Nephron progenitor cell (in vitro differentiated cells): ENCODE results near the gene OSBPL2.

Experiments
- DNase-seq: peaks from one replicate; pipeline ENCODE4 v3.0.0; 2021
- H3K27ac Mint-ChIP-seq: 2 replicates; pipeline ENCODE4 v1.8.0; 2021; ENCODE audit warnings: mild to moderate bottlenecking, moderate library complexity, mixed read lengths
- H3K27me3 Mint-ChIP-seq: 2 replicates; pipeline ENCODE4 v1.8.0; 2021; ENCODE audit warnings: mild to moderate bottlenecking, low read depth, mixed read lengths; ENCODE audit not compliant: poor library complexity
- H3K36me3 Mint-ChIP-seq: 2 replicates; pipeline ENCODE4 v1.8.0; 2021; ENCODE audit warnings: low read depth, mixed read lengths
- H3K4me1 Mint-ChIP-seq: 2 replicates; pipeline ENCODE4 v1.8.0; 2021; ENCODE audit warnings: mixed read lengths
- H3K4me3 Mint-ChIP-seq: 2 replicates; pipeline ENCODE4 v1.8.0; 2021; ENCODE audit warnings: mild to moderate bottlenecking, moderate library complexity, mixed read lengths
- H3K9me3 Mint-ChIP-seq: 2 replicates; pipeline ENCODE4 v1.8.0; 2021; ENCODE audit warnings: mild to moderate bottlenecking, moderate library complexity, mixed read lengths
- TF ChIP-seq, protein P1 (sequence below): fragments of 200-600 bp; sonication (generic); IDR thresholded peaks from 2 replicates; pipeline ENCODE4 v1.5.0; 2021; ENCODE audit warnings: antibody characterized with exemption

Gene OSBPL2

DNA sequence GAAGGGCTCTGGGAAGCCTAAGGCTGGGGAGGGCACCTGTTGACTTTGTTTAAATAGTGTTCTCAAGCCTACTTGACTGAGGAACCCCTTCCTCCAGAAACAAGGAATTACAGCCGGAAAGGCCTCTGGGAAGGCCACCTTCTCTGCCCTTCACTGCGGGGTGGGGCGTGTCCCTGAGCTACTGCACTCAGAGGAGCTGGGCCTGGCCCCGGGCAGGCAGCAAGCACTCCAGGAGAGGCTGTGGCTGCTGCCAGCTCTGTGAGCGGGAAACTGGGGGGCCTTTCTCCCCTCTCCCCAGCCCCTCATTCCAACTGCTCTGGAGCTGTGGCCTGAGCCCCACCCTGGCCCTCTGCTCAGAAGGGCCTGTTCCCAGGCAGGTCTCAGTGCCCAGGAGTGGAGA, 4.0 kb upstream of the OSBPL2 start:
- Mint-ChIP-seq H3K9me3 (no peaks in the 10 kb centered on the region), H3K4me3 (no peak overlapping the region), H3K27ac (no peak overlapping the region), H3K4me1 (peaks cover 33% of the 10 kb centered on the region), H3K27me3 (peaks cover 3% of the 10 kb centered on the region), H3K36me3 (no peaks in the 10 kb centered on the region)
- TF ChIP-seq, protein P1, sequence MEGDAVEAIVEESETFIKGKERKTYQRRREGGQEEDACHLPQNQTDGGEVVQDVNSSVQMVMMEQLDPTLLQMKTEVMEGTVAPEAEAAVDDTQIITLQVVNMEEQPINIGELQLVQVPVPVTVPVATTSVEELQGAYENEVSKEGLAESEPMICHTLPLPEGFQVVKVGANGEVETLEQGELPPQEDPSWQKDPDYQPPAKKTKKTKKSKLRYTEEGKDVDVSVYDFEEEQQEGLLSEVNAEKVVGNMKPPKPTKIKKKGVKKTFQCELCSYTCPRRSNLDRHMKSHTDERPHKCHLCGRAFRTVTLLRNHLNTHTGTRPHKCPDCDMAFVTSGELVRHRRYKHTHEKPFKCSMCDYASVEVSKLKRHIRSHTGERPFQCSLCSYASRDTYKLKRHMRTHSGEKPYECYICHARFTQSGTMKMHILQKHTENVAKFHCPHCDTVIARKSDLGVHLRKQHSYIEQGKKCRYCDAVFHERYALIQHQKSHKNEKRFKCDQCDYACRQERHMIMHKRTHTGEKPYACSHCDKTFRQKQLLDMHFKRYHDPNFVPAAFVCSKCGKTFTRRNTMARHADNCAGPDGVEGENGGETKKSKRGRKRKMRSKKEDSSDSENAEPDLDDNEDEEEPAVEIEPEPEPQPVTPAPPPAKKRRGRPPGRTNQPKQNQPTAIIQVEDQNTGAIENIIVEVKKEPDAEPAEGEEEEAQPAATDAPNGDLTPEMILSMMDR = no peak
- no peak for DNase-seq

DNA sequence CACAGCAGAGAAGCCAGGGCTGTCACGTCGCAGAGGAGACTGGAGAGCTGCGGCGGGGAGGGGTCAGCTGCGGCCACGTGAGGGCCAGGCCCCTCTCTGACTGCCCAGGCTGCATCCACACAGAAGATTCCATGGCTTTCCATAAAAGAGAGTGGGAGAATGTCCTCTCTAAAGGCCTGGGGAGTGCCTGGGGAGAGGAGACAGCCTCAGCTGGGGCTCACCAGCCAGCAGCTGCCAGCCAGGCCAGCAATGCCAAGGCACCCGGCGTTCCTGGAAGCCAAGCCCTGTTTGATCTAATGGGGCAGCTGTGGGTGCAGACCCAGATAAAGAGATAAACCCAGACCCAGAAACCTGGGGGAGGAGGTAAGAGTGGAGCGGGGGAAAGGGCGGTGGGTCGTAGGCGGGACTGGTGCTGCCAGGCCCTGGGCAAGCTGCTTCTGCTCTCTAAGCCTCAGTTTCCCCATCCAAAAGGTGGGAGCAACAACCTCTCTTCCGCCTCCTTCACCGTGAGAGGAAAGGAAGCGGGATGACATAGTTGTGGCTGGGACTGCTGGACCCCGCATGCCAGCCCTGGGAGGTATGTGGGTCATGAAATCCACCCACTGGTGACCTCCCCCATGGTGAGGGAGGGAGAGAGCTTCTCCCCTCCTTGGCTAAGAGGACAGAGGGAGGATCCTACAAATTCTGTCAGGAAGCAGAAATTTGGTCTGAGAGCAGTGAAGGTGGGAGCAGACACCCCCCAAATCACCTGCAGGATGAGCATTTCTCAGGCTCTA, 3.1 kb upstream of the OSBPL2 start:
- TF ChIP-seq, protein P1 = no peak
- no peak overlapping the region for H3K27ac Mint-ChIP-seq
- H3K9me3 Mint-ChIP-seq = no peaks in the 10 kb centered on the region
- H3K36me3 Mint-ChIP-seq = no peaks in the 10 kb centered on the region
- no peak overlapping the region for H3K4me3 Mint-ChIP-seq
- no peak for DNase-seq
- H3K27me3 Mint-ChIP-seq = peaks cover 3% of the 10 kb centered on the region
- peaks cover 39% of the 10 kb centered on the region for H3K4me1 Mint-ChIP-seq

DNA sequence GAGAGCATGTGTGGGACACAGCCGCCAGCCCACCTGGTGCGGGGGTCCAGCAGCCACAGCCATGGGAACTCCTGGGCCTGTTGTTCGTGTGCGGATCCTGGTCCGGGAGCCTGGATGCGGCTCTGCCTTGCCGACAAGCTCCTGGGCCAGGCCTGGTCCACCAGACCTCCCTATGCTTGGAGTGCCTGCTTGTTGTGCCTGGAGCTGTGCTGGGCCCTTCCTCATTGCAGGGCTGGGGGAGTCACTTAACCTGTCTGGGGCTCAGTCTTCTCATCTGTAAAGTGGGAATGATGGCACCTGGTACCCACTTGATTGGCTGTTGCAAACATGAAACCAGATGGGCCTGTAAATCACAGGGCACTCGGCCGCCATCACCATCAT, 2.6 kb upstream of the OSBPL2 start:
- TF ChIP-seq, protein P1 = no peak
- no peak overlapping the region for H3K27ac Mint-ChIP-seq
- H3K9me3 Mint-ChIP-seq = no peaks in the 10 kb centered on the region
- H3K4me1 Mint-ChIP-seq = peaks cover 41% of the 10 kb centered on the region
- peaks cover 3% of the 10 kb centered on the region for H3K27me3 Mint-ChIP-seq
- DNase-seq = no peak
- no peak overlapping the region for H3K4me3 Mint-ChIP-seq
- H3K36me3 Mint-ChIP-seq = no peaks in the 10 kb centered on the region

DNA sequence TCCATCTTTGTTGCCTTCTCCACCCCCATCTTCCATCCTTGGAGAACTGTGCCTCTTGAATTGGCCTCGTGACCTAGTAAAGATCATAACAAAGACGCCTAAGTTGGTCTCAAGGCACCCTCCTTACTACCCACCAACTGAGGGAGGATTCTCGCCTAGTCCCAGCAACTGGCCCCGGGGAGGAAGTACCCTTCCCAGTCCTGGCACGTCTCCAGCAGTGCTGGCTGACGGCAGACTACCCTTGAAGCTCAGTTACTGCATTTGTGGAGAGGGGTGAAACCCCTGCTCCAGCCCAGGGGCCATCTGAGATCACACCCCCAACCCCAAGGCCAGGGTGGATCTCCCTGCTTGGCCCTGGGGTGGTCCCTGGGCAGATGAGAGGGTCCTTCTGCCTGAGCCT, 2.1 kb upstream of the OSBPL2 start:
- H3K36me3 Mint-ChIP-seq = no peaks in the 10 kb centered on the region
- H3K27me3 Mint-ChIP-seq = peaks cover 3% of the 10 kb centered on the region
- H3K4me1 Mint-ChIP-seq = peaks cover 41% of the 10 kb centered on the region
- H3K9me3 Mint-ChIP-seq = no peaks in the 10 kb centered on the region
- TF ChIP-seq, protein P1 = no peak
- DNase-seq = no peak
- no peak overlapping the region for H3K4me3 Mint-ChIP-seq
- no peak overlapping the region for H3K27ac Mint-ChIP-seq

DNA sequence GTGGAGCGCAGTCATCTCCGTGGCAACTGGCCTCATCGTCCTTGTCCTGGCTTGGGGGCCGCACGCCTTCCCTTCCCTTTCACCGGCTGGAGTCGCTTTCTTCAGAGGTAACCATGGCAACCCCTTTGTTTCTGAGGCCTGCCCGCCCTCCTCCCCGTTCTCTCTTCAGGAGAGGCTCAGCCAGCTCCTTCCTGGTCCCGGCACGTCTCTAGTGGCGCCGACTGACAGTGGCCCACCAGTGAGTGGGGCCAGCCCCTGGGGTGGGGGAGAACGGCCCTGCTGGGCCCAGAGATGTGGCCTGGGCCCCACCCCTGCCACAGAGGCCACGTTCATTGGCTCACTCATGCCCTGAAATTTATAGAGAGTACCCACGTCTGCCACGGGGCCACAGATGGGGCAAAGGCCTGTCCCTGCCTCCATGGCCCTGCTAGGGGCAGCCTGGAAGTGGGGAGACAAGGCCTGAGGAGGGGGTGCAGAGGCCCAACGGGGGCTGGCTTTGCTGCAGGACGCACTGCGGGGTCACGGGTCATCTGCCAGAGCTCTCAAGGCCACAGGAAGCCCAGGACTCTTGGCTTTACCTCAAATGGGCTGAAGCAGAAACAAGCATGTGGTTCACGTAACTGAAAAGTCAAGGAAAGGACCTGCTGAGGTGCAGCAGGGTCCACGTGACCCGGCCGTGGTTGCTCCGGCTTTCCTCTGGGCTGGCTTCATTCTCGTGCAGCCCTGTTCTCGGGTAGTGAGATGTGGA, 1.4 kb upstream of the OSBPL2 start:
- peaks cover 41% of the 10 kb centered on the region for H3K4me1 Mint-ChIP-seq
- peaks cover 7% of the 10 kb centered on the region for H3K36me3 Mint-ChIP-seq
- peaks cover 3% of the 10 kb centered on the region for H3K27me3 Mint-ChIP-seq
- no peak overlapping the region for H3K27ac Mint-ChIP-seq
- TF ChIP-seq, protein P1 = no peak
- H3K9me3 Mint-ChIP-seq = no peaks in the 10 kb centered on the region
- H3K4me3 Mint-ChIP-seq = no peak overlapping the region
- peak; percentile 69 for DNase-seq

DNA sequence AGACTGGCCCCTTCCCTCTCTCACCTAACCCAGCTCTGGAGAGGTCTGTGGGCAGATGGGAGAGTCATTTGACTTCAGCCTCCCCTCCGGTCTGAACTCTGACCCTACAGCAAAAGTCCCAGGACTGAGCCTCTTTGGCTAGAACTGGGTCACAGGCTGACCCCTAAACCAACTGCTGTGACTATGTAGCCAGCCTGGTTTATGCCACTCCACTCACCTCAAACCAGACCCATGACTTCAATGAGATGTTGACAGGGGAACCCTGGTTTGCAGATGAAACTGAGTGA, 864 bp upstream of the OSBPL2 start:
- no peak for DNase-seq
- TF ChIP-seq, protein P1 = no peak
- no peak overlapping the region for H3K4me3 Mint-ChIP-seq
- H3K9me3 Mint-ChIP-seq = no peaks in the 10 kb centered on the region
- no peak overlapping the region for H3K27ac Mint-ChIP-seq
- H3K27me3 Mint-ChIP-seq = peaks cover 3% of the 10 kb centered on the region
- H3K36me3 Mint-ChIP-seq = peaks cover 10% of the 10 kb centered on the region
- peaks cover 41% of the 10 kb centered on the region for H3K4me1 Mint-ChIP-seq
